H1 (cell line): ENCODE measurements around the gene SLC25A28.

ENCODE experiments used
- CEBPB ChIP-seq: IDR thresholded peaks from 2 replicates; pipeline ENCODE4 v1.6.1; 2012; ENCODE audit warnings: low read depth, low read length
- EZH2 ChIP-seq: fragments of 200-600 bp; sonication (generic); IDR thresholded peaks from 2 replicates; pipeline ENCODE4 v1.7.1; 2012; ENCODE audit warnings: low read depth, mild to moderate bottlenecking, moderate library complexity, low read length, inconsistent platforms; ENCODE audit not compliant: severe bottlenecking
- GABPA ChIP-seq: IDR thresholded peaks from 2 replicates; pipeline ENCODE4 v1.6.1; 2011; ENCODE audit warnings: mild to moderate bottlenecking, low read length, moderate library complexity, borderline replicate concordance; ENCODE audit not compliant: insufficient read depth
- KDM1A ChIP-seq: fragments of 200-600, 300-600 bp; sonication (generic); IDR thresholded peaks from 2 replicates; pipeline ENCODE4 v1.7.1; 2016; ENCODE audit warnings: mild to moderate bottlenecking, low read length, borderline replicate concordance
- SP2 ChIP-seq: IDR thresholded peaks from 2 replicates; pipeline ENCODE4 v1.6.1; 2012; ENCODE audit warnings: mild to moderate bottlenecking, low read length, inconsistent platforms
- SUZ12 ChIP-seq: fragments of 200-600 bp; sonication (generic); IDR thresholded peaks from 2 replicates; pipeline ENCODE4 v1.6.1; 2012; ENCODE audit warnings: mild to moderate bottlenecking, inconsistent platforms, low read length, moderate library complexity, mixed read lengths
- TEAD4 ChIP-seq: IDR thresholded peaks from 2 replicates; pipeline ENCODE4 v1.6.1; 2012; ENCODE audit warnings: low read depth, low read length, inconsistent platforms, mixed read lengths
- TF ChIP-seq, protein P1 (sequence below): IDR thresholded peaks from 2 replicates; pipeline ENCODE4 v1.6.1; 2012; ENCODE audit warnings: inconsistent platforms

DNA sequence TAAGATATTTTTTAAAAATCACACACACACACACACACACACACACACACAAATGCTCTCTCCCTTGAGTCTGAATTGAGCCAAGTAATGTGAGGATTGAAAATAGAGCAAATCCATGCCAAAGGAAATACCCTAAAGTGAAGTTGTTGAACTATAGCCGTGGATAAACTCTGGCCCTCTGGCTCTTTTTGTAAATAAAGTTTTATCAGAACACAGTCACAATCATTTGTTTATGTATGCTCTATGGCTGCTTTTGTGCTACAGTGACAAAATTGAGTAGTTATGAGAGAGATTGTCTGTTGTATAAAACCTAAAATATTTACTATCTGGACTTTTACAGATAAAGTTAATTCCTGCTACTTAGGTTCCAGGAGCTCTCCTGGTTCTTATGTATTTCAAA lies 48.4 kb downstream of the SLC25A28 start:
- TF ChIP-seq CEBPB: no peak
- TF ChIP-seq TEAD4: no peak
- no peak for TF ChIP-seq EZH2
- TF ChIP-seq GABPA: no peak
- no peak for TF ChIP-seq SP2
- TF ChIP-seq KDM1A: no peak
- TF ChIP-seq, protein P1, sequence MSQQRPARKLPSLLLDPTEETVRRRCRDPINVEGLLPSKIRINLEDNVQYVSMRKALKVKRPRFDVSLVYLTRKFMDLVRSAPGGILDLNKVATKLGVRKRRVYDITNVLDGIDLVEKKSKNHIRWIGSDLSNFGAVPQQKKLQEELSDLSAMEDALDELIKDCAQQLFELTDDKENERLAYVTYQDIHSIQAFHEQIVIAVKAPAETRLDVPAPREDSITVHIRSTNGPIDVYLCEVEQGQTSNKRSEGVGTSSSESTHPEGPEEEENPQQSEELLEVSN: no peak
- no peak for TF ChIP-seq SUZ12
